Measurements from ENCODE around the gene BEST1.
"Not testable (repeated sequence)": the region's sequence is repeated elsewhere in the genome, so short reads cannot be mapped to it uniquely, and the experiment has no call there.

BEST1 gene

GRCh38 chr11:61964666-61965271 is 14.6 kb downstream of the BEST1 start:
- DNase-seq: not testable (repeated sequence)

- no peak for DNase-seq
Measured at GRCh38 chr11:61966734-61967115, 16.6 kb downstream of the BEST1 start.

GRCh38 chr11:61967116-61967923 is 17.2 kb downstream of the BEST1 start, which contains the start of gene FTH1:
Gene FTH1, minus strand, starts transcription at chr11:61967634. Its CDS starts 209 bp downstream, at chr11:61967425.
- DNase-seq: peak; percentile 59

- no peak for DNase-seq
Measured at GRCh38 chr11:61967924-61968757, 18.0 kb downstream of the BEST1 start.

GRCh38 chr11:61968758-61969390 is 18.7 kb downstream of the BEST1 start:
- no peak for DNase-seq

GRCh38 chr11:61969391-61969758 is 19.2 kb downstream of the BEST1 start:
- DNase-seq: no peak

GRCh38 chr11:61969838-61970662 is 19.9 kb downstream of the BEST1 start:
- DNase-seq: no peak

- DNase-seq: peak; percentile 38
Measured at GRCh38 chr11:61971248-61972111, 21.3 kb downstream of the BEST1 start.

- no peak for DNase-seq
Measured at GRCh38 chr11:61972112-61972671, 22.0 kb downstream of the BEST1 start.

- no peak for DNase-seq
Measured at GRCh38 chr11:61972672-61973475, 22.7 kb downstream of the BEST1 start.

- no peak for DNase-seq
Measured at GRCh38 chr11:61973476-61974162, 23.5 kb downstream of the BEST1 start.

- no peak for DNase-seq
Measured at GRCh38 chr11:61974766-61975631, 24.8 kb downstream of the BEST1 start.

GRCh38 chr11:61975638-61976419 is 25.7 kb downstream of the BEST1 start:
- DNase-seq: no peak

GRCh38 chr11:61976420-61976800 is 26.3 kb downstream of the BEST1 start:
- DNase-seq: no peak

- no peak for DNase-seq
Measured at GRCh38 chr11:61976813-61977475, 26.8 kb downstream of the BEST1 start.

GRCh38 chr11:61978703-61979661 is 28.8 kb downstream of the BEST1 start:
- DNase-seq: no peak
